Measurements from ENCODE around the gene CRYGC. TPM values are rescaled to one million over a fixed set of nuclear protein-coding genes. Genes with fewer than 3 reads are reported as not detected.

Gene CRYGC
- total RNA-seq, 2 experiments from 2014 or later = not detected

GRCh38 chr2:208083807-208084206, 45.8 kb downstream of the CRYGC start:
- Mint-ChIP-seq H3K36me3 (ENCODE audit: low read depth) (no peaks in the 10 kb centered on the region), H3K9me3 (ENCODE audit: insufficient read depth) (no peaks in the 10 kb centered on the region), H3K4me1 (ENCODE audit: low read depth) (no peaks in the 10 kb centered on the region), H3K27me3 (ENCODE audit: low read depth) (peaks cover 26% of the 10 kb centered on the region), H3K27ac (no peak overlapping the region), H3K4me3 (no peak overlapping the region)
- ChIA-PET POLR2A (no interaction called here), CTCF (interaction anchor here (1.6 kb wide), 1 partner anchor 12 kb away, joined by 4 read pairs; no protein-coding TSS in a partner anchor)
- DNase-seq (no peak), ATAC-seq (no peak)

Other genes with a start within 250 kb of the CRYGC start
- gene PLEKHM3, start 104.3 kb downstream of the CRYGC start, total RNA-seq = 1 to 10 TPM; 6.1 to 6.2 TPM
- gene CRYGD, start 5.3 kb downstream of the CRYGC start, total RNA-seq = not detected
- not detected for gene CRYGB, start 16.3 kb upstream of the CRYGC start, total RNA-seq
- gene CRYGA, start 33.8 kb upstream of the CRYGC start, total RNA-seq = not detected
- gene C2orf80, start 60.2 kb upstream of the CRYGC start, total RNA-seq = not detected
- gene IDH1, start 125.2 kb upstream of the CRYGC start, total RNA-seq = 10 to 100 TPM; 29.0 to 29.5 TPM
- 10 to 100 TPM; 27.4 to 29.3 TPM for gene PIKFYVE, start 136.4 kb upstream of the CRYGC start, total RNA-seq

All from activated CD8-positive, alpha-beta T cell treated with anti-CD3 and anti-CD28 coated beads, Interleukin-2, amount 10 ng/mL, durations not matched to agents 7 days and 5 days (primary cell).